ENCODE measurements around the gene MYO1B. TPM values are rescaled to one million over a fixed set of nuclear protein-coding genes. Genes with fewer than 3 reads are reported as not detected.
A peak's percentile ranks its signal among the peaks of the same experiment; 100 is the strongest.

The MYO1B gene
- total and polyA plus RNA-seq, 4 donors = 14.1 to 86.4 (median 56.3) TPM

GRCh38 chr2:191246820-191247380, 1.7 kb downstream of the MYO1B start:
- peak overlapping the region; percentile 19 to 37 for H3K27ac ChIP-seq (ENCODE audit: low read depth in 1 of 2, low read length in 2 of 2)
- 11% methylated on average over 6 of the region's 6 CpGs for WGBS, 2 donors
- no peaks in the 10 kb centered on the region for H3K9me3 ChIP-seq (ENCODE audit: control insufficient read depth, low read length)
- no peak for DNase-seq
- H3K36me3 ChIP-seq (ENCODE audit: control insufficient read depth in 1 of 2, insufficient read depth in 2 of 2, low read length in 1 of 2) = no peaks in the 10 kb centered on the region
- no peaks in the 10 kb centered on the region for H3K27me3 ChIP-seq (ENCODE audit: control insufficient read depth in 1 of 2, insufficient read depth in 2 of 2, low read length in 1 of 2)
- peaks cover 0 to 6% of the 10 kb centered on the region in 2 donors for H3K4me1 ChIP-seq (ENCODE audit: control insufficient read depth in 1 of 2, insufficient read depth in 2 of 2, low read length in 2 of 2)
- intact Hi-C loops (cut with DNase I) = loop anchor here (5.0 to 10.0 kb wide), 5 partner anchors 50 to 140 kb away; no protein-coding TSS in a partner anchor
- ATAC-seq (ENCODE audit: low FRiP score) = no peak
- H3K4me3 ChIP-seq (ENCODE audit: low read length in 2 of 2) = peak overlapping the region; percentile 72 to 88

GRCh38 chr2:191247381-191248057, 2.3 kb downstream of the MYO1B start:
- Histone ChIP-seq H3K4me3 (ENCODE audit: low read length in 2 of 2) (peak overlapping the region in 1 of 2 donors; percentile 72), H3K4me1 (ENCODE audit: control insufficient read depth in 1 of 2, insufficient read depth in 2 of 2, low read length in 2 of 2) (peaks cover 0 to 6% of the 10 kb centered on the region in 2 donors), H3K27ac (ENCODE audit: low read depth in 1 of 2, low read length in 2 of 2) (peak overlapping the region; percentile 19 to 37), H3K9me3 (ENCODE audit: control insufficient read depth, low read length) (no peaks in the 10 kb centered on the region), H3K36me3 (ENCODE audit: control insufficient read depth in 1 of 2, insufficient read depth in 2 of 2, low read length in 1 of 2) (no peaks in the 10 kb centered on the region), H3K27me3 (ENCODE audit: control insufficient read depth in 1 of 2, insufficient read depth in 2 of 2, low read length in 1 of 2) (no peaks in the 10 kb centered on the region)
- no peak for ATAC-seq (ENCODE audit: low FRiP score)
- intact Hi-C loops (cut with DNase I) = loop anchor here (5.0 to 10.0 kb wide), 5 partner anchors 50 to 140 kb away; no protein-coding TSS in a partner anchor
- 3 to 5% methylated on average over 5 of the region's 5 CpGs for WGBS, 2 donors
- no peak for DNase-seq

- Histone ChIP-seq H3K36me3 (ENCODE audit: control insufficient read depth in 1 of 2, insufficient read depth in 2 of 2, low read length in 1 of 2) (no peaks in the 10 kb centered on the region), H3K27me3 (ENCODE audit: control insufficient read depth in 1 of 2, insufficient read depth in 2 of 2, low read length in 1 of 2) (no peaks in the 10 kb centered on the region), H3K27ac (ENCODE audit: low read depth in 1 of 2, low read length in 2 of 2) (peak overlapping the region in 1 of 2 donors; percentile 29), H3K9me3 (ENCODE audit: control insufficient read depth, low read length) (no peaks in the 10 kb centered on the region), H3K4me1 (ENCODE audit: control insufficient read depth in 1 of 2, insufficient read depth in 2 of 2, low read length in 2 of 2) (peaks cover 0 to 13% of the 10 kb centered on the region in 2 donors), H3K4me3 (ENCODE audit: low read length in 2 of 2) (no peak overlapping the region)
- WGBS, 2 donors = 5 to 6% methylated on average over 2 of the region's 2 CpGs
- intact Hi-C loops (cut with DNase I) = loop anchor here (5.0 to 10.0 kb wide), 5 partner anchors 48 to 138 kb away; no protein-coding TSS in a partner anchor
- DNase-seq (no peak), ATAC-seq (ENCODE audit: low FRiP score) (no peak)
Observed at GRCh38 chr2:191249156-191249813, 4.1 kb downstream of the MYO1B start.

- no peak for DNase-seq
- Histone ChIP-seq H3K36me3 (ENCODE audit: control insufficient read depth in 1 of 2, insufficient read depth in 2 of 2, low read length in 1 of 2) (no peaks in the 10 kb centered on the region), H3K27me3 (ENCODE audit: control insufficient read depth in 1 of 2, insufficient read depth in 2 of 2, low read length in 1 of 2) (no peaks in the 10 kb centered on the region), H3K4me3 (ENCODE audit: low read length in 2 of 2) (no peak overlapping the region), H3K27ac (ENCODE audit: low read depth in 1 of 2, low read length in 2 of 2) (peak overlapping the region in 1 of 2 donors; percentile 44), H3K4me1 (ENCODE audit: control insufficient read depth in 1 of 2, insufficient read depth in 2 of 2, low read length in 2 of 2) (peaks cover 0 to 13% of the 10 kb centered on the region in 2 donors), H3K9me3 (ENCODE audit: control insufficient read depth, low read length) (no peaks in the 10 kb centered on the region)
- intact Hi-C loops (cut with DNase I) = no loop called here
- ATAC-seq (ENCODE audit: low FRiP score) = no peak
- WGBS, 2 donors = 99 to 100% methylated on average over 1 of the region's 1 CpG
Observed at GRCh38 chr2:191250400-191250799, 5.2 kb downstream of the MYO1B start.

- intact Hi-C loops (cut with DNase I) = no loop called here
- peaks cover 0 to 13% of the 10 kb centered on the region in 2 donors for H3K4me1 ChIP-seq (ENCODE audit: control insufficient read depth in 1 of 2, insufficient read depth in 2 of 2, low read length in 2 of 2)
- peak overlapping the region in 1 of 2 donors; percentile 44 for H3K27ac ChIP-seq (ENCODE audit: low read depth in 1 of 2, low read length in 2 of 2)
- H3K27me3 ChIP-seq (ENCODE audit: control insufficient read depth in 1 of 2, insufficient read depth in 2 of 2, low read length in 1 of 2) = no peaks in the 10 kb centered on the region
- no peak overlapping the region for H3K4me3 ChIP-seq (ENCODE audit: low read length in 2 of 2)
- ATAC-seq (ENCODE audit: low FRiP score) (no peak), DNase-seq (no peak)
- H3K36me3 ChIP-seq (ENCODE audit: control insufficient read depth in 1 of 2, insufficient read depth in 2 of 2, low read length in 1 of 2) = no peaks in the 10 kb centered on the region
- 66 to 71% methylated on average over 5 of the region's 5 CpGs for WGBS, 2 donors
- H3K9me3 ChIP-seq (ENCODE audit: control insufficient read depth, low read length) = no peaks in the 10 kb centered on the region
Observed at GRCh38 chr2:191250986-191251385, 5.8 kb downstream of the MYO1B start.

GRCh38 chr2:191252699-191253098, 7.5 kb downstream of the MYO1B start:
- no peaks in the 10 kb centered on the region for H3K9me3 ChIP-seq (ENCODE audit: control insufficient read depth, low read length)
- H3K27ac ChIP-seq (ENCODE audit: low read depth in 1 of 2, low read length in 2 of 2) = no peak overlapping the region
- no peak for DNase-seq
- no peak for ATAC-seq (ENCODE audit: low FRiP score)
- WGBS, 2 donors = 53 to 57% methylated on average over 2 of the region's 2 CpGs
- intact Hi-C loops (cut with DNase I) = no loop called here
- H3K36me3 ChIP-seq (ENCODE audit: control insufficient read depth in 1 of 2, insufficient read depth in 2 of 2, low read length in 1 of 2) = no peaks in the 10 kb centered on the region
- no peak overlapping the region for H3K4me3 ChIP-seq (ENCODE audit: low read length in 2 of 2)
- peaks cover 0 to 16% of the 10 kb centered on the region in 2 donors for H3K4me1 ChIP-seq (ENCODE audit: control insufficient read depth in 1 of 2, insufficient read depth in 2 of 2, low read length in 2 of 2)
- H3K27me3 ChIP-seq (ENCODE audit: control insufficient read depth in 1 of 2, insufficient read depth in 2 of 2, low read length in 1 of 2) = no peaks in the 10 kb centered on the region

GRCh38 chr2:191253476-191253875, 8.3 kb downstream of the MYO1B start:
- H3K27me3 ChIP-seq (ENCODE audit: control insufficient read depth in 1 of 2, insufficient read depth in 2 of 2, low read length in 1 of 2) = no peaks in the 10 kb centered on the region
- 81 to 85% methylated on average over 2 of the region's 2 CpGs for WGBS, 2 donors
- H3K4me1 ChIP-seq (ENCODE audit: control insufficient read depth in 1 of 2, insufficient read depth in 2 of 2, low read length in 2 of 2) = peaks cover 0 to 16% of the 10 kb centered on the region in 2 donors
- no peaks in the 10 kb centered on the region for H3K36me3 ChIP-seq (ENCODE audit: control insufficient read depth in 1 of 2, insufficient read depth in 2 of 2, low read length in 1 of 2)
- no peak overlapping the region for H3K27ac ChIP-seq (ENCODE audit: low read depth in 1 of 2, low read length in 2 of 2)
- H3K4me3 ChIP-seq (ENCODE audit: low read length in 2 of 2) = no peak overlapping the region
- DNase-seq (no peak), ATAC-seq (ENCODE audit: low FRiP score) (no peak)
- intact Hi-C loops (cut with DNase I) = no loop called here
- H3K9me3 ChIP-seq (ENCODE audit: control insufficient read depth, low read length) = no peaks in the 10 kb centered on the region

GRCh38 chr2:191255271-191255670, 10.1 kb downstream of the MYO1B start:
- no peak for ATAC-seq (ENCODE audit: low FRiP score)
- WGBS, 2 donors = 88 to 91% methylated on average over 4 of the region's 4 CpGs
- Histone ChIP-seq H3K36me3 (ENCODE audit: control insufficient read depth in 1 of 2, insufficient read depth in 2 of 2, low read length in 1 of 2) (no peaks in the 10 kb centered on the region), H3K27ac (ENCODE audit: low read depth in 1 of 2, low read length in 2 of 2) (no peak overlapping the region), H3K9me3 (ENCODE audit: control insufficient read depth, low read length) (no peaks in the 10 kb centered on the region), H3K4me1 (ENCODE audit: control insufficient read depth in 1 of 2, insufficient read depth in 2 of 2, low read length in 2 of 2) (peaks cover 0 to 14% of the 10 kb centered on the region in 2 donors), H3K4me3 (ENCODE audit: low read length in 2 of 2) (no peak overlapping the region), H3K27me3 (ENCODE audit: control insufficient read depth in 1 of 2, insufficient read depth in 2 of 2, low read length in 1 of 2) (no peaks in the 10 kb centered on the region)
- intact Hi-C loops (cut with DNase I) = no loop called here
- no peak for DNase-seq
